Progenitor cell of endocrine pancreas (in vitro differentiated cells): ENCODE measurements around the gene ENTR1. TPM values are rescaled to one million over a fixed set of nuclear protein-coding genes. Genes with fewer than 3 reads are reported as not detected.
"Not testable (repeated sequence)": the region's sequence is repeated elsewhere in the genome, so short reads cannot be mapped to it uniquely, and the experiment has no call there.

Experiments used
- DNase-seq: peaks from one replicate; pipeline ENCODE4 v3.0.0; 2021; ENCODE audit warnings: low spot score; ENCODE audit not compliant: unreplicated experiment
- H3K27ac Mint-ChIP-seq: 2 replicates; pipeline ENCODE4 v1.8.0; 2021; ENCODE audit warnings: mild to moderate bottlenecking, moderate library complexity, mixed read lengths
- H3K27me3 Mint-ChIP-seq: 2 replicates; pipeline ENCODE4 v1.8.0; 2021; ENCODE audit warnings: mixed read lengths
- H3K36me3 Mint-ChIP-seq: 2 replicates; pipeline ENCODE4 v1.8.0; 2022; ENCODE audit warnings: mixed read lengths; ENCODE audit not compliant: insufficient read depth
- H3K4me1 Mint-ChIP-seq: 2 replicates; pipeline ENCODE4 v1.8.0; 2021; ENCODE audit warnings: low read depth, mixed read lengths
- H3K4me3 Mint-ChIP-seq: 2 replicates; pipeline ENCODE4 v1.8.0; 2021; ENCODE audit warnings: low read depth, mild to moderate bottlenecking, moderate library complexity, mixed read lengths
- H3K9me3 Mint-ChIP-seq: 2 replicates; pipeline ENCODE4 v1.8.0; 2021; ENCODE audit warnings: low read depth, mixed read lengths
- CTCF ChIP-seq: fragments of 200-600 bp; sonication (generic); IDR thresholded peaks from one replicate; pipeline ENCODE4 v1.5.0; 2021; ENCODE audit warnings: antibody characterized with exemption, mild to moderate bottlenecking; ENCODE audit not compliant: unreplicated experiment
- total RNA-seq: library from RNA; stranded (reverse); gene quantifications from 2 replicates; pipeline ENCODE4 v1.2.1, GENCODE V29; 2021

Gene ENTR1
- total RNA-seq, 1 donor from 2014 or later = 70.9 TPM

GRCh38 chr9:136429683-136430491 lies 19.5 kb upstream of the ENTR1 start:
- no peaks in the 10 kb centered on the region for H3K4me1 Mint-ChIP-seq
- DNase-seq = no peak
- H3K4me3 Mint-ChIP-seq = no peak overlapping the region
- TF ChIP-seq CTCF = no peak
- no peaks in the 10 kb centered on the region for H3K27me3 Mint-ChIP-seq
- H3K9me3 Mint-ChIP-seq = no peaks in the 10 kb centered on the region
- peaks cover 1% of the 10 kb centered on the region for H3K36me3 Mint-ChIP-seq
- no peak overlapping the region for H3K27ac Mint-ChIP-seq

GRCh38 chr9:136429075-136429628 lies 18.7 kb upstream of the ENTR1 start:
- DNase-seq = no peak
- TF ChIP-seq CTCF = no peak
- no peak overlapping the region for H3K4me3 Mint-ChIP-seq
- H3K27ac Mint-ChIP-seq = no peak overlapping the region
- no peaks in the 10 kb centered on the region for H3K9me3 Mint-ChIP-seq
- no peaks in the 10 kb centered on the region for H3K4me1 Mint-ChIP-seq
- peaks cover 1% of the 10 kb centered on the region for H3K36me3 Mint-ChIP-seq
- no peaks in the 10 kb centered on the region for H3K27me3 Mint-ChIP-seq

GRCh38 chr9:136426787-136427186 lies 16.4 kb upstream of the ENTR1 start:
- peaks cover 1% of the 10 kb centered on the region for H3K36me3 Mint-ChIP-seq
- H3K4me1 Mint-ChIP-seq = no peaks in the 10 kb centered on the region
- no peaks in the 10 kb centered on the region for H3K9me3 Mint-ChIP-seq
- H3K4me3 Mint-ChIP-seq = no peak overlapping the region
- no peak for DNase-seq
- no peak overlapping the region for H3K27ac Mint-ChIP-seq
- no peak for TF ChIP-seq CTCF
- H3K27me3 Mint-ChIP-seq = no peaks in the 10 kb centered on the region

GRCh38 chr9:136425367-136425766 lies 15.0 kb upstream of the ENTR1 start:
- H3K27me3 Mint-ChIP-seq, H3K9me3 Mint-ChIP-seq, H3K4me1 Mint-ChIP-seq, H3K4me3 Mint-ChIP-seq, DNase-seq, H3K36me3 Mint-ChIP-seq: not testable (repeated sequence)
- peak overlapping the region; percentile 62 for H3K27ac Mint-ChIP-seq

GRCh38 chr9:136424750-136425362 lies 14.4 kb upstream of the ENTR1 start:
- TF ChIP-seq CTCF = no peak
- Mint-ChIP-seq H3K27ac (peak overlapping the region; percentile 62), H3K27me3 (no peaks in the 10 kb centered on the region), H3K4me3 (no peak overlapping the region), H3K36me3 (peaks cover 2% of the 10 kb centered on the region), H3K4me1 (no peaks in the 10 kb centered on the region), H3K9me3 (no peaks in the 10 kb centered on the region)
- DNase-seq = no peak
